HepG2 (cell line): ENCODE results near the gene LY6G5B. TPM values are rescaled to one million over a fixed set of nuclear protein-coding genes. Genes with fewer than 3 reads are reported as not detected.

Source experiments
- AGO2 ChIP-seq: fragments of 200-400 bp; formaldehyde crosslinking; optimal IDR thresholded peaks from 2 replicates; pipeline ENCODE3; 2017; ENCODE audit warnings: mild to moderate bottlenecking, low read depth, low read length, moderate library complexity
- JARID2 ChIP-seq: sonication (generic); formaldehyde crosslinking; IDR thresholded peaks from 2 replicates; pipeline ENCODE4 v1.8.1; 2023; ENCODE audit warnings: missing genetic modification reagents, inconsistent platforms; ENCODE audit not compliant: insufficient replicate concordance
- KLF16 ChIP-seq, 2 experiments: sonication (generic) in 1 of 2; formaldehyde crosslinking in 1 of 2; IDR thresholded peaks; 2 replicates each; pipeline versions ENCODE4 v1.6.1 to v1.8.0; 2016 to 2023; ENCODE audit warnings: missing genetic modification reagents in 2 of 2, missing compliant biosample characterization in 1 of 2
- KMT2B ChIP-seq: IDR thresholded peaks from 2 replicates; pipeline ENCODE4 v1.6.1; 2016; ENCODE audit warnings: missing genetic modification reagents, missing compliant biosample characterization
- MAZ ChIP-seq, 2 experiments: sonication (generic) in 1 of 2; formaldehyde crosslinking in 1 of 2; IDR thresholded peaks; 2 replicates each; pipeline versions ENCODE4 v1.5.0 to v1.6.1; 2012 to 2020; ENCODE audit warnings: low read depth in 2 of 2, mild to moderate bottlenecking in 2 of 2, borderline replicate concordance in 1 of 2, improper control_type of control experiment in 1 of 2, low read length in 1 of 2, missing genetic modification reagents in 1 of 2, moderate library complexity in 1 of 2
- MED13 ChIP-seq: sonication (generic); formaldehyde crosslinking; IDR thresholded peaks from 2 replicates; pipeline ENCODE4 v1.5.0; 2020; ENCODE audit warnings: missing genetic modification reagents
- PITX1 ChIP-seq: sonication (generic); formaldehyde crosslinking; IDR thresholded peaks from 2 replicates; pipeline ENCODE4 v1.5.1; 2020; ENCODE audit warnings: mild to moderate bottlenecking, missing genetic modification reagents
- POLR2G ChIP-seq: fragments of 200-400 bp; formaldehyde crosslinking; IDR thresholded peaks from 2 replicates; pipeline ENCODE4 v1.6.1; 2018; ENCODE audit warnings: mild to moderate bottlenecking, low read depth, low read length, moderate library complexity
- SIN3B ChIP-seq: fragments of 150-350 bp; IDR thresholded peaks from 2 replicates; pipeline ENCODE4 v1.6.1; 2014; ENCODE audit warnings: low read length
- SP4 ChIP-seq: sonication (generic); formaldehyde crosslinking; IDR thresholded peaks from 2 replicates; pipeline ENCODE4 v1.8.1; 2023; ENCODE audit warnings: mild to moderate bottlenecking, missing genetic modification reagents
- SPEN ChIP-seq: sonication (generic); formaldehyde crosslinking; IDR thresholded peaks from 2 replicates; pipeline ENCODE4 v1.5.1; 2020; ENCODE audit warnings: low read depth, mild to moderate bottlenecking, missing genetic modification reagents
- SRSF9 ChIP-seq: fragments of 200-400 bp; formaldehyde crosslinking; IDR thresholded peaks from 2 replicates; pipeline ENCODE4 v1.6.1; 2018; ENCODE audit warnings: borderline replicate concordance, mild to moderate bottlenecking, low read depth, low read length; ENCODE audit not compliant: insufficient read depth, poor library complexity, severe bottlenecking
- ZKSCAN8 ChIP-seq: IDR thresholded peaks from 2 replicates; pipeline ENCODE4 v1.6.1; 2016; ENCODE audit warnings: borderline replicate concordance, missing genetic modification reagents, missing compliant biosample characterization
- ZNF230 ChIP-seq: sonication (generic); formaldehyde crosslinking; IDR thresholded peaks from 2 replicates; pipeline ENCODE4 v1.4.0; 2020; ENCODE audit warnings: mild to moderate bottlenecking, missing genetic modification reagents
- ZNF33A ChIP-seq: sonication (generic); formaldehyde crosslinking; IDR thresholded peaks from 2 replicates; pipeline ENCODE4 v1.5.1; 2020; ENCODE audit warnings: missing genetic modification reagents, mild to moderate bottlenecking, moderate library complexity, borderline replicate concordance
- ZNF878 ChIP-seq: sonication (generic); formaldehyde crosslinking; IDR thresholded peaks from 2 replicates; pipeline ENCODE4 v1.8.1; 2023; ENCODE audit warnings: mild to moderate bottlenecking, missing genetic modification reagents, moderate library complexity
- polyA plus RNA-seq, 8 experiments: library from polyadenylated mRNA; depleted of rRNA in 3 of 8; stranded (reverse) in 7 of 8; unstranded in 1 of 8; fragments of >200 nt; fragmentation: Illumina TruSeq in 4 of 8; extraction: Trizol in 4 of 8; gene quantifications; 2 replicates each; pipeline versions ENCODE4 v1.2.1 to v1.2.3, GENCODE V29; 2011 to 2016; ENCODE audit warnings: low read depth in 4 of 8, missing spikeins in 1 of 8, mixed read lengths in 1 of 8; ENCODE audit not compliant: insufficient read depth in 1 of 8
- total RNA-seq, 5 experiments: library from RNA; depleted of rRNA; stranded (reverse); fragments of >200 nt; fragmentation: Illumina TruSeq; extraction: Trizol; gene quantifications; 2 replicates each; pipeline ENCODE4 v1.2.3, GENCODE V29; 2016; ENCODE audit warnings: low read depth in 1 of 5
- TF ChIP-seq, protein P1 (sequence below): sonication (generic); formaldehyde crosslinking; IDR thresholded peaks from 2 replicates; pipeline ENCODE4 v1.5.0; 2020; ENCODE audit warnings: missing genetic modification reagents, mild to moderate bottlenecking, borderline replicate concordance
- TF ChIP-seq, protein P2 (sequence below): sonication (generic); formaldehyde crosslinking; IDR thresholded peaks from 2 replicates; pipeline ENCODE4 v1.4.0; 2020; ENCODE audit warnings: mild to moderate bottlenecking, missing genetic modification reagents
- TF ChIP-seq, protein P3 (sequence below): sonication (generic); formaldehyde crosslinking; conservative IDR thresholded peaks from 2 replicates; pipeline ENCODE4 v1.8.0; 2022; ENCODE audit warnings: mild to moderate bottlenecking, moderate library complexity, missing genetic modification reagents
- TF ChIP-seq, protein P4 (sequence below): sonication (generic); formaldehyde crosslinking; IDR thresholded peaks from 2 replicates; pipeline ENCODE4 v1.8.0; 2023; ENCODE audit warnings: mild to moderate bottlenecking, missing genetic modification reagents
- TF ChIP-seq, protein P5 (sequence below): sonication (generic); formaldehyde crosslinking; IDR thresholded peaks from 2 replicates; pipeline ENCODE4 v1.8.1; 2023; ENCODE audit warnings: mild to moderate bottlenecking, moderate library complexity, missing genetic modification reagents

The LY6G5B gene
- total and polyA plus RNA-seq, 2 of the 13 experiments (the other 11 are each of a cell fraction or from before 2014, with no cell fraction given), result 7.8 to 15.7 TPM

DNA sequence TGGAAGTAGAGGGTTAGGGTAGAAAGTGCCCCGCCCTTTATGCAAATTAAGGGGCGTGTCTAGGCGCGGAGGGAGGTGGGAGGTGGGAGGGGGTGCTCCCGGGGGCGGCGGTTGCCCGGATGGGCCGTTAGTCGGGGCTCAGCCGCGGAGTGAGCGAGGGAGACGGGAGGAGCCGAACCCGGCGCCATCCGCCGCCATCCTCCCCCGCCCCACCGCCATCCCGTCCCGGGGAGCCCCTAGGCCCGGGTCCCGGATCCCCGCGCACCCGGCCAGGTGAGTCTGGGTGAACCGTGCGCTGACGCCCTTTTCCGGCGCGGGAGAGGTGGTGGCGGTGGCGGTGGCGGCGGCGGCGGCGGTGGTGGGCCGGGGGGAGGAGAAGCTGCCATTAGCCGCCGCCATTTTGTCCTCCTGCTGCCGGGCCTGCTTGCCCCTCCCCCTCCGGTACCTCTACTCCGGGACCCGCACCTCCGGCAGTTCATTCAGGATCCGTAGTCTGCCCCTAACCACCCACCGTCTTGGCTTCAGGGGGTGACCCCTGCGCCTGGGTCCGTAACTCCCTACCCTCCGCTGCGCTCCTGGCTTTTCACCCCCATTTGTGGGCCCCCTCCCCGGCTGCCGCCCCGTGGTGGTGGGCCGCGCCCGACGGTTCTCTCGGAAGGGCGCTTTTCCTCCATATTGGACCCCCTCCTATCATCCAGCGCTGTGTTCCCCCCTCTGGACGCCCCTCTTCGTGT lies 49.0 kb upstream of the LY6G5B start, which contains the start of gene PRRC2A (continued):
- TF ChIP-seq KMT2B (CRISPR knock-in tag) (no peak; the same call in none of the 2 replicates), POLR2G (peak; percentile 20; the same call in 1 of the 2 replicates), JARID2 (CRISPR knock-in tag) (no peak), MED13 (CRISPR knock-in tag) (no peak), SP4 (CRISPR knock-in tag) (no peak; the same call in 1 of the 2 replicates), ZNF33A (CRISPR knock-in tag) (0 out of 2 replicates have a peak, but pooled peaks have one; percentile 27), SRSF9 (no peak), PITX1 (CRISPR knock-in tag) (no peak), SIN3B (no peak; the same call in 1 of the 2 replicates), KLF16 (CRISPR knock-in tag; IDR thresholded peaks at IDR 0.05) (no peak; a peak in 1 of 4 replicates), MAZ (IDR thresholded peaks at IDR 0.05; ENCODE audit: borderline replicate concordance, low read depth, low read length) (peak; percentile 99), MAZ (CRISPR knock-in tag; IDR thresholded peaks at IDR 0.05; ENCODE audit: low read depth) (peak; percentile 68), AGO2 (peak; percentile 69), ZNF878 (CRISPR knock-in tag) (no peak), SPEN (CRISPR knock-in tag) (peak; percentile 80; the same call in 1 of the 2 replicates), ZKSCAN8 (CRISPR knock-in tag) (no peak), ZNF230 (CRISPR knock-in tag) (peak; percentile 60; the same call in 1 of the 2 replicates)
- TF ChIP-seq, protein P1, sequence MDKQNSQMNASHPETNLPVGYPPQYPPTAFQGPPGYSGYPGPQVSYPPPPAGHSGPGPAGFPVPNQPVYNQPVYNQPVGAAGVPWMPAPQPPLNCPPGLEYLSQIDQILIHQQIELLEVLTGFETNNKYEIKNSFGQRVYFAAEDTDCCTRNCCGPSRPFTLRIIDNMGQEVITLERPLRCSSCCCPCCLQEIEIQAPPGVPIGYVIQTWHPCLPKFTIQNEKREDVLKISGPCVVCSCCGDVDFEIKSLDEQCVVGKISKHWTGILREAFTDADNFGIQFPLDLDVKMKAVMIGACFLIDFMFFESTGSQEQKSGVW (CRISPR knock-in tag), result peak; percentile 85; the same call in 1 of the 2 replicates
- TF ChIP-seq, protein P2, sequence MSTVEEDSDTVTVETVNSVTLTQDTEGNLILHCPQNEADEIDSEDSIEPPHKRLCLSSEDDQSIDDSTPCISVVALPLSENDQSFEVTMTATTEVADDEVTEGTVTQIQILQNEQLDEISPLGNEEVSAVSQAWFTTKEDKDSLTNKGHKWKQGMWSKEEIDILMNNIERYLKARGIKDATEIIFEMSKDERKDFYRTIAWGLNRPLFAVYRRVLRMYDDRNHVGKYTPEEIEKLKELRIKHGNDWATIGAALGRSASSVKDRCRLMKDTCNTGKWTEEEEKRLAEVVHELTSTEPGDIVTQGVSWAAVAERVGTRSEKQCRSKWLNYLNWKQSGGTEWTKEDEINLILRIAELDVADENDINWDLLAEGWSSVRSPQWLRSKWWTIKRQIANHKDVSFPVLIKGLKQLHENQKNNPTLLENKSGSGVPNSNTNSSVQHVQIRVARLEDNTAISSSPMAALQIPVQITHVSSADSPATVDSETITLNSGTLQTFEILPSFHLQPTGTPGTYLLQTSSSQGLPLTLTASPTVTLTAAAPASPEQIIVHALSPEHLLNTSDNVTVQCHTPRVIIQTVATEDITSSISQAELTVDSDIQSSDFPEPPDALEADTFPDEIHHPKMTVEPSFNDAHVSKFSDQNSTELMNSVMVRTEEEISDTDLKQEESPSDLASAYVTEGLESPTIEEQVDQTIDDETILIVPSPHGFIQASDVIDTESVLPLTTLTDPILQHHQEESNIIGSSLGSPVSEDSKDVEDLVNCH (CRISPR knock-in tag), result no peak
- TF ChIP-seq, protein P3, sequence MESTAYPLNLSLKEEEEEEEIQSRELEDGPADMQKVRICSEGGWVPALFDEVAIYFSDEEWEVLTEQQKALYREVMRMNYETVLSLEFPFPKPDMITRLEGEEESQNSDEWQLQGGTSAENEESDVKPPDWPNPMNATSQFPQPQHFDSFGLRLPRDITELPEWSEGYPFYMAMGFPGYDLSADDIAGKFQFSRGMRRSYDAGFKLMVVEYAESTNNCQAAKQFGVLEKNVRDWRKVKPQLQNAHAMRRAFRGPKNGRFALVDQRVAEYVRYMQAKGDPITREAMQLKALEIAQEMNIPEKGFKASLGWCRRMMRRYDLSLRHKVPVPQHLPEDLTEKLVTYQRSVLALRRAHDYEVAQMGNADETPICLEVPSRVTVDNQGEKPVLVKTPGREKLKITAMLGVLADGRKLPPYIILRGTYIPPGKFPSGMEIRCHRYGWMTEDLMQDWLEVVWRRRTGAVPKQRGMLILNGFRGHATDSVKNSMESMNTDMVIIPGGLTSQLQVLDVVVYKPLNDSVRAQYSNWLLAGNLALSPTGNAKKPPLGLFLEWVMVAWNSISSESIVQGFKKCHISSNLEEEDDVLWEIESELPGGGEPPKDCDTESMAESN, result no peak; the same call in 1 of the 2 replicates
- TF ChIP-seq, protein P4, sequence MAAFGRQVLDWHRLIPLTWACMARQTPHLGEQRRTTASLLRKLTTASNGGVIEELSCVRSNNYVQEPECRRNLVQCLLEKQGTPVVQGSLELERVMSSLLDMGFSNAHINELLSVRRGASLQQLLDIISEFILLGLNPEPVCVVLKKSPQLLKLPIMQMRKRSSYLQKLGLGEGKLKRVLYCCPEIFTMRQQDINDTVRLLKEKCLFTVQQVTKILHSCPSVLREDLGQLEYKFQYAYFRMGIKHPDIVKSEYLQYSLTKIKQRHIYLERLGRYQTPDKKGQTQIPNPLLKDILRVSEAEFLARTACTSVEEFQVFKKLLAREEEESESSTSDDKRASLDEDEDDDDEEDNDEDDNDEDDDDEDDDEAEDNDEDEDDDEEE (CRISPR knock-in tag), result no peak
- TF ChIP-seq, protein P5, sequence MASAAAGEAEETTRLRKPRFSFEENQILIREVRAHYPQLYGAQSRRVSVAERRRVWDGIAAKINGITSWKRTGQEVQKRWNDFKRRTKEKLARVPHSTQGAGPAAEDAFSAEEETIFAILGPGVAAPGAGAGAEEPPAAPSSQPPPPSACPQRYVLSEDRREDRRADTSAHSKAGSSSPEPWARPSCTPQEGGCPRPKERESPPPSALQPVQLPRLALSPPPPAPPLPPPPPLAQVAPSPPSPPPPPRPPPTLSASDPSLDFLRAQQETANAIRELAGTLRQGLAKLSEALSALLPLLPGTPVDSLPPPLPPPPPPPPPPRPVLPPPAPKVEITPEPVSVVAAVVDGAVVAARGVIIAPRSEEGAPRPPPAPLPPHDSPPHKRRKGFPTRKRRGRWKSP (CRISPR knock-in tag), result no peak; the same call in 1 of the 2 replicates
